NCI-H1436 treated with DMSO at 0.1 percent for 48 hours (cell line): ENCODE measurements around the gene MACROH2A2.
A peak's percentile ranks its signal among the peaks of the same experiment; 100 is the strongest.

Source experiments
- DNase-seq: peaks from one replicate; lab custom pipeline; 2025; lab: John Stamatoyannopoulos, UW

Gene MACROH2A2

GRCh38 chr10:70130878-70131559 is 78.4 kb downstream of the MACROH2A2 start:
- no peak for DNase-seq

GRCh38 chr10:70131560-70131937 is 78.9 kb downstream of the MACROH2A2 start:
- DNase-seq, result no peak

GRCh38 chr10:70132098-70133029 is 79.7 kb downstream of the MACROH2A2 start, which contains the start of gene AIFM2:
TSS of gene AIFM2 (minus strand) at chr10:70132825. CDS start at chr10:70124084, 8,741 bp downstream.
- no peak for DNase-seq

GRCh38 chr10:70135046-70135445 is 82.4 kb downstream of the MACROH2A2 start:
- no peak for DNase-seq

- no peak for DNase-seq
These were observed 83.0 kb downstream of the MACROH2A2 start for GRCh38 chr10:70135684-70136083.

GRCh38 chr10:70137135-70137534 is 84.5 kb downstream of the MACROH2A2 start:
- DNase-seq, result no peak

GRCh38 chr10:70137927-70138883 is 85.6 kb downstream of the MACROH2A2 start:
- no peak for DNase-seq

GRCh38 chr10:70139151-70139996 is 86.7 kb downstream of the MACROH2A2 start:
- DNase-seq, result no peak

GRCh38 chr10:70139997-70140250 is 87.3 kb downstream of the MACROH2A2 start:
- no peak for DNase-seq

- DNase-seq, result no peak
These were observed 87.7 kb downstream of the MACROH2A2 start for GRCh38 chr10:70140297-70140696.

GRCh38 chr10:70142555-70142954 is 89.9 kb downstream of the MACROH2A2 start:
- DNase-seq, result no peak

GRCh38 chr10:70144372-70145110 is 91.9 kb downstream of the MACROH2A2 start:
- DNase-seq, result no peak

- DNase-seq, result no peak
These were observed 92.6 kb downstream of the MACROH2A2 start for GRCh38 chr10:70145166-70145665.

- no peak for DNase-seq
These were observed 93.2 kb downstream of the MACROH2A2 start for GRCh38 chr10:70145666-70146488.

- DNase-seq, result peak; percentile 96
These were observed 94.0 kb downstream of the MACROH2A2 start, which contains the start of gene TYSND1 for GRCh38 chr10:70146489-70147258. TSS of gene TYSND1 (minus strand) at chr10:70146700. CDS start at chr10:70146586, 114 bp downstream.

- DNase-seq, result no peak
These were observed 94.6 kb downstream of the MACROH2A2 start for GRCh38 chr10:70147259-70147625.

GRCh38 chr10:70148516-70148915 is 95.9 kb downstream of the MACROH2A2 start:
- DNase-seq, result no peak

- DNase-seq, result no peak
These were observed 102.7 kb downstream of the MACROH2A2 start for GRCh38 chr10:70155255-70155838.
